A549 (cell line): Measurements from ENCODE around the gene KLHL35.

Source experiments
- KDM1A ChIP-seq: fragments of 200-600 bp; sonication (generic); IDR thresholded peaks from 2 replicates; pipeline ENCODE4 v1.6.1; 2016; ENCODE audit warnings: low read depth, mild to moderate bottlenecking
- TP53 ChIP-seq: fragments of 250-450 bp; sonication (Bioruptor Pico); IDR thresholded peaks from 2 replicates; pipeline ENCODE4 v1.5.0; 2021; ENCODE audit warnings: mild to moderate bottlenecking, moderate library complexity
- ZC3H11A ChIP-seq: fragments of 450-650 bp; IDR thresholded peaks from 2 replicates; pipeline ENCODE4 v1.6.1; 2014; ENCODE audit warnings: antibody characterized with exemption, mild to moderate bottlenecking
- TF ChIP-seq, protein P1 (sequence below): fragments of >200 bp; sonication (Bioruptor Twin); formaldehyde crosslinking; IDR thresholded peaks from 3 replicates; pipeline ENCODE4 v1.5.1; 2016
- TF ChIP-seq, protein P2 (sequence below): fragments of 200-600 bp; sonication (generic); IDR thresholded peaks from 2 replicates; pipeline ENCODE4 v1.6.1; 2016; ENCODE audit warnings: antibody characterized with exemption, mild to moderate bottlenecking, moderate library complexity

GRCh38 chr11:75476739-75477613 is 44.0 kb upstream of the KLHL35 start:
- no peak for TF ChIP-seq ZC3H11A
- TF ChIP-seq, protein P1, sequence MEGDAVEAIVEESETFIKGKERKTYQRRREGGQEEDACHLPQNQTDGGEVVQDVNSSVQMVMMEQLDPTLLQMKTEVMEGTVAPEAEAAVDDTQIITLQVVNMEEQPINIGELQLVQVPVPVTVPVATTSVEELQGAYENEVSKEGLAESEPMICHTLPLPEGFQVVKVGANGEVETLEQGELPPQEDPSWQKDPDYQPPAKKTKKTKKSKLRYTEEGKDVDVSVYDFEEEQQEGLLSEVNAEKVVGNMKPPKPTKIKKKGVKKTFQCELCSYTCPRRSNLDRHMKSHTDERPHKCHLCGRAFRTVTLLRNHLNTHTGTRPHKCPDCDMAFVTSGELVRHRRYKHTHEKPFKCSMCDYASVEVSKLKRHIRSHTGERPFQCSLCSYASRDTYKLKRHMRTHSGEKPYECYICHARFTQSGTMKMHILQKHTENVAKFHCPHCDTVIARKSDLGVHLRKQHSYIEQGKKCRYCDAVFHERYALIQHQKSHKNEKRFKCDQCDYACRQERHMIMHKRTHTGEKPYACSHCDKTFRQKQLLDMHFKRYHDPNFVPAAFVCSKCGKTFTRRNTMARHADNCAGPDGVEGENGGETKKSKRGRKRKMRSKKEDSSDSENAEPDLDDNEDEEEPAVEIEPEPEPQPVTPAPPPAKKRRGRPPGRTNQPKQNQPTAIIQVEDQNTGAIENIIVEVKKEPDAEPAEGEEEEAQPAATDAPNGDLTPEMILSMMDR = no peak
- no peak for TF ChIP-seq TP53 (CRISPR knock-in tag)
- TF ChIP-seq, protein P2, sequence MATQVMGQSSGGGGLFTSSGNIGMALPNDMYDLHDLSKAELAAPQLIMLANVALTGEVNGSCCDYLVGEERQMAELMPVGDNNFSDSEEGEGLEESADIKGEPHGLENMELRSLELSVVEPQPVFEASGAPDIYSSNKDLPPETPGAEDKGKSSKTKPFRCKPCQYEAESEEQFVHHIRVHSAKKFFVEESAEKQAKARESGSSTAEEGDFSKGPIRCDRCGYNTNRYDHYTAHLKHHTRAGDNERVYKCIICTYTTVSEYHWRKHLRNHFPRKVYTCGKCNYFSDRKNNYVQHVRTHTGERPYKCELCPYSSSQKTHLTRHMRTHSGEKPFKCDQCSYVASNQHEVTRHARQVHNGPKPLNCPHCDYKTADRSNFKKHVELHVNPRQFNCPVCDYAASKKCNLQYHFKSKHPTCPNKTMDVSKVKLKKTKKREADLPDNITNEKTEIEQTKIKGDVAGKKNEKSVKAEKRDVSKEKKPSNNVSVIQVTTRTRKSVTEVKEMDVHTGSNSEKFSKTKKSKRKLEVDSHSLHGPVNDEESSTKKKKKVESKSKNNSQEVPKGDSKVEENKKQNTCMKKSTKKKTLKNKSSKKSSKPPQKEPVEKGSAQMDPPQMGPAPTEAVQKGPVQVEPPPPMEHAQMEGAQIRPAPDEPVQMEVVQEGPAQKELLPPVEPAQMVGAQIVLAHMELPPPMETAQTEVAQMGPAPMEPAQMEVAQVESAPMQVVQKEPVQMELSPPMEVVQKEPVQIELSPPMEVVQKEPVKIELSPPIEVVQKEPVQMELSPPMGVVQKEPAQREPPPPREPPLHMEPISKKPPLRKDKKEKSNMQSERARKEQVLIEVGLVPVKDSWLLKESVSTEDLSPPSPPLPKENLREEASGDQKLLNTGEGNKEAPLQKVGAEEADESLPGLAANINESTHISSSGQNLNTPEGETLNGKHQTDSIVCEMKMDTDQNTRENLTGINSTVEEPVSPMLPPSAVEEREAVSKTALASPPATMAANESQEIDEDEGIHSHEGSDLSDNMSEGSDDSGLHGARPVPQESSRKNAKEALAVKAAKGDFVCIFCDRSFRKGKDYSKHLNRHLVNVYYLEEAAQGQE = no peak
- TF ChIP-seq KDM1A = peak; percentile 50; the same call in 1 of the 2 replicates
